HepG2 (cell line): ENCODE results near the gene GPR155. TPM values are rescaled to one million over a fixed set of nuclear protein-coding genes. Genes with fewer than 3 reads are reported as not detected.

ENCODE experiments used
- ATAC-seq: fragments of 200-7000 bp; cut with Tn5 transposase; 3 replicates; pipeline ENCODE4 v1.9.1; 2020; ENCODE audit warnings: mild to moderate bottlenecking, moderate library complexity
- BruUV-seq: library from RNA; stranded (reverse); fragments of 400-500 nt; replicated peaks from 2 replicates; lab custom pipeline; 2021; lab: Mats Ljungman, UMichigan
- CTCF ChIA-PET: fragments of 300-600 bp; formaldehyde crosslinking; extraction: SDS; loops from one replicate; lab custom pipeline; 2021; ENCODE audit warnings: low total read pairs, inconsistent platforms, low intra/inter-chr PET ratio; lab: Yijun Ruan, JAX
- POLR2A ChIA-PET: fragments of 350-600 bp; sonication (Branson Sonifier 250); formaldehyde crosslinking; loops from one replicate; lab custom pipeline; 2020; ENCODE audit warnings: antibody characterized with exemption, inconsistent platforms; lab: Yijun Ruan, JAX
- DNase-seq: peaks from one replicate; pipeline ENCODE4 v3.0.0-alpha.2; 2015; ENCODE audit warnings: low spot score
- FAIRE-seq: peaks from 3 replicates; lab custom pipeline; 2011; peaks lifted over from hg19 to GRCh38; lab: Jason Lieb, UNC
- H2AFZ ChIP-seq: one replicate; pipeline ENCODE4 v1.6.1; 2011; ENCODE audit warnings: low read length, inconsistent platforms
- H3K27ac ChIP-seq: fragments of 300-600 bp; 3 replicates; pipeline ENCODE4 v1.8.0; 2011; ENCODE audit warnings: mixed run types, mild to moderate bottlenecking, mixed read lengths, low read length, inconsistent platforms; ENCODE audit not compliant: insufficient read depth; ENCODE audit errors: extremely low read length
- H3K27me3 ChIP-seq, 2 experiments: fragments of 200-600 bp in 1 of 2; 2 replicates in 1 of 2; 3 replicates in 1 of 2; pipeline versions ENCODE4 v1.6.0 to v1.8.0; 2011; ENCODE audit warnings: low read length in 2 of 2, mild to moderate bottlenecking in 2 of 2, moderate library complexity in 2 of 2, inconsistent platforms in 1 of 2; ENCODE audit not compliant: insufficient read depth in 2 of 2, control insufficient read depth in 1 of 2
- H3K36me3 ChIP-seq, 2 experiments: fragments of 200-600 bp in 1 of 2; replicated peaks in 1 of 2; 2 replicates in 1 of 2; 3 replicates in 1 of 2; pipeline versions ENCODE4 v1.5.1 to v1.8.0; 2011; ENCODE audit warnings: low read length in 2 of 2, inconsistent platforms in 1 of 2; ENCODE audit not compliant: insufficient read depth in 2 of 2, control insufficient read depth in 1 of 2
- H3K4me1 ChIP-seq: 2 replicates; pipeline ENCODE4 v1.5.1; 2012; ENCODE audit warnings: low read length, inconsistent platforms; ENCODE audit not compliant: insufficient read depth
- H3K4me2 ChIP-seq: 2 replicates; pipeline ENCODE4 v1.6.0; 2011; ENCODE audit warnings: low read depth, low read length, inconsistent platforms
- H3K4me3 ChIP-seq, 3 experiments: fragments of 200-600 bp in 1 of 3; sonication (generic), shearing (Covaris generic) in 1 of 3; replicated peaks in 1 of 3; 2 replicates each; pipeline ENCODE4 v1.5.1; 2011 to 2016; ENCODE audit warnings: low read length in 3 of 3, inconsistent platforms in 2 of 3, low read depth in 2 of 3, mild to moderate bottlenecking in 2 of 3, control low read depth in 1 of 3, mixed read lengths in 1 of 3; ENCODE audit not compliant: insufficient read depth in 1 of 3
- H3K79me2 ChIP-seq: one replicate; pipeline ENCODE4 v1.6.1; 2011; ENCODE audit warnings: low read length, inconsistent platforms; ENCODE audit not compliant: insufficient read depth
- H3K9ac ChIP-seq: 2 replicates; pipeline ENCODE4 v1.6.0; 2011; ENCODE audit warnings: mild to moderate bottlenecking, low read depth, low read length, inconsistent platforms; ENCODE audit not compliant: insufficient read depth
- H3K9me3 ChIP-seq: 2 replicates; pipeline ENCODE4 v1.5.1; 2012; ENCODE audit warnings: mild to moderate bottlenecking, low read length
- H4K20me1 ChIP-seq: 2 replicates; pipeline ENCODE4 v1.6.0; 2011; ENCODE audit warnings: inconsistent platforms, mild to moderate bottlenecking, low read length, moderate library complexity; ENCODE audit not compliant: insufficient read depth
- CBX5 ChIP-seq: sonication (generic); formaldehyde crosslinking; IDR thresholded peaks from 2 replicates; pipeline ENCODE4 v1.4.0; 2020; ENCODE audit warnings: missing genetic modification reagents, borderline replicate concordance
- GATAD1 ChIP-seq: IDR thresholded peaks from 2 replicates; pipeline ENCODE4 v1.6.1; 2016; ENCODE audit warnings: missing genetic modification reagents, missing compliant biosample characterization
- HMGA1 ChIP-seq: sonication (generic); formaldehyde crosslinking; conservative IDR thresholded peaks from 2 replicates; pipeline ENCODE4 v1.4.0; 2020; ENCODE audit warnings: missing genetic modification reagents
- MNT ChIP-seq: fragments of 450-650 bp; IDR thresholded peaks from 2 replicates; pipeline ENCODE4 v1.6.1; 2016
- MXD4 ChIP-seq: IDR thresholded peaks from 2 replicates; pipeline ENCODE4 v1.6.1; 2016; ENCODE audit warnings: mild to moderate bottlenecking, missing biosample characterization, missing genetic modification reagents
- MYPOP ChIP-seq: sonication (generic); formaldehyde crosslinking; IDR thresholded peaks from 2 replicates; pipeline ENCODE4 v1.8.1; 2023; ENCODE audit warnings: mild to moderate bottlenecking, moderate library complexity, missing genetic modification reagents
- NCOR1 ChIP-seq: fragments of 200-600 bp; sonication (generic); IDR thresholded peaks from 2 replicates; pipeline ENCODE4 v1.7.0; 2017; ENCODE audit warnings: antibody characterized with exemption, low read length, borderline replicate concordance
- RFX3 ChIP-seq: IDR thresholded peaks from 2 replicates; pipeline ENCODE4 v1.6.1; 2016; ENCODE audit warnings: missing biosample characterization, missing genetic modification reagents
- SIN3B ChIP-seq: fragments of 150-350 bp; IDR thresholded peaks from 2 replicates; pipeline ENCODE4 v1.6.1; 2014; ENCODE audit warnings: low read length
- SMARCC2 ChIP-seq: fragments of 450-650 bp; IDR thresholded peaks from 2 replicates; pipeline ENCODE4 v1.6.1; 2017; ENCODE audit warnings: antibody characterized with exemption, mild to moderate bottlenecking
- SNRNP70 ChIP-seq: fragments of 200-400 bp; formaldehyde crosslinking; IDR thresholded peaks from 2 replicates; pipeline ENCODE4 v1.6.1; 2017; ENCODE audit warnings: mild to moderate bottlenecking, low read depth, low read length, moderate library complexity
- SOX6 ChIP-seq, 2 experiments: fragments of 450-650 bp in 1 of 2; sonication (generic) in 1 of 2; formaldehyde crosslinking in 1 of 2; IDR thresholded peaks; 2 replicates each; pipeline versions ENCODE4 v1.4.0 to v1.6.1; 2017 to 2020; ENCODE audit warnings: antibody characterized with exemption in 1 of 2, mild to moderate bottlenecking in 1 of 2, missing genetic modification reagents in 1 of 2
- U2AF2 ChIP-seq: fragments of 200-400 bp; formaldehyde crosslinking; IDR thresholded peaks from 2 replicates; pipeline ENCODE4 v1.6.1; 2017; ENCODE audit warnings: low read depth, mild to moderate bottlenecking, low read length
- YEATS2 ChIP-seq: sonication (generic); formaldehyde crosslinking; IDR thresholded peaks from 2 replicates; pipeline ENCODE4 v1.4.0; 2020; ENCODE audit warnings: missing genetic modification reagents, borderline replicate concordance
- ZBTB20 ChIP-seq: sonication (generic); formaldehyde crosslinking; IDR thresholded peaks from 2 replicates; pipeline ENCODE4 v1.8.1; 2023; ENCODE audit warnings: missing genetic modification reagents, low read depth, mild to moderate bottlenecking, borderline replicate concordance
- ZBTB21 ChIP-seq: sonication (generic); formaldehyde crosslinking; IDR thresholded peaks from 2 replicates; pipeline ENCODE4 v1.4.0; 2020; ENCODE audit warnings: missing genetic modification reagents
- ZNF335 ChIP-seq: sonication (generic); formaldehyde crosslinking; IDR thresholded peaks from 2 replicates; pipeline ENCODE4 v1.4.0; 2020; ENCODE audit warnings: missing genetic modification reagents
- ZNF792 ChIP-seq: IDR thresholded peaks from 2 replicates; pipeline ENCODE4 v1.6.1; 2016
- WGBS: methylation state at CpG from one replicate; pipeline ENCODE4 v1.1.6; 2017; ENCODE audit warnings: low lambda C conversion rate; 5-methylcytosine and 5-hydroxymethylcytosine counted together
- in situ Hi-C: cut with HindIII; loops from 2 replicates; pipeline ENCODE4 v1.10.0; 2017; ENCODE audit warnings: low pct_unique_long_range_greater_than_20kb; ENCODE audit not compliant: extremely low pct_ligation_motif_present
- intact Hi-C: fragments of 100-400 bp; cut with micrococcal nuclease; formaldehyde crosslinking; loops from one replicate; pipeline ENCODE4 v1.10.0; 2022; ENCODE audit not compliant: unreplicated experiment
- polyA plus RNA-seq, 8 experiments: library from polyadenylated mRNA; depleted of rRNA in 3 of 8; stranded (reverse) in 7 of 8; unstranded in 1 of 8; fragments of >200 nt; fragmentation: Illumina TruSeq in 4 of 8; extraction: Trizol in 4 of 8; gene quantifications; 2 replicates each; pipeline versions ENCODE4 v1.2.1 to v1.2.3, GENCODE V29; 2011 to 2016; ENCODE audit warnings: low read depth in 4 of 8, missing spikeins in 1 of 8, mixed read lengths in 1 of 8; ENCODE audit not compliant: insufficient read depth in 1 of 8
- total RNA-seq, 5 experiments: library from RNA; depleted of rRNA; stranded (reverse); fragments of >200 nt; fragmentation: Illumina TruSeq; extraction: Trizol; gene quantifications; 2 replicates each; pipeline ENCODE4 v1.2.3, GENCODE V29; 2016; ENCODE audit warnings: low read depth in 1 of 5

The GPR155 gene
- total and polyA plus RNA-seq, 2 of the 13 experiments (the other 11 are each of a cell fraction or from before 2014, with no cell fraction given): 0.15 to 0.49 TPM

- no peak overlapping the region for H3K4me3 ChIP-seq
- ChIA-PET POLR2A (no interaction called here), CTCF (no interaction called here)
- DNase-seq (no peak), ATAC-seq (no peak), FAIRE-seq (no peak)
- H3K36me3 ChIP-seq: no peaks in the 10 kb centered on the region
- WGBS: 12% methylated on average over 3 of the region's 3 CpGs
- in situ Hi-C loops: no loop called here
- H3K4me2 ChIP-seq: no peak overlapping the region
- H4K20me1 ChIP-seq: no peaks in the 10 kb centered on the region
- H3K9me3 ChIP-seq: no peaks in the 10 kb centered on the region
- H3K27me3 ChIP-seq: 0 out of 5 replicates have a peak, but pooled peaks cover 0 to 8% of the 10 kb centered on the region in 2 experiments
- intact Hi-C loops: no loop called here
- H3K79me2 ChIP-seq: no peaks in the 10 kb centered on the region
- H3K27ac ChIP-seq: no peak overlapping the region
- no peaks in the 10 kb centered on the region for H3K4me1 ChIP-seq
- BruUV-seq: no TSS peak
- TF ChIP-seq MNT (peak; percentile 99), SIN3B (no peak), RFX3 (no peak), HMGA1 (CRISPR knock-in tag) (no peak), ZNF335 (CRISPR knock-in tag) (no peak), NCOR1 (no peak), U2AF2 (no peak), SMARCC2 (no peak)
- H3K9ac ChIP-seq: no peak overlapping the region
- no peak overlapping the region for H2AFZ ChIP-seq
Observed at GRCh38 chr2:174527101-174527721, 40.4 kb upstream of the GPR155 start.

DNA sequence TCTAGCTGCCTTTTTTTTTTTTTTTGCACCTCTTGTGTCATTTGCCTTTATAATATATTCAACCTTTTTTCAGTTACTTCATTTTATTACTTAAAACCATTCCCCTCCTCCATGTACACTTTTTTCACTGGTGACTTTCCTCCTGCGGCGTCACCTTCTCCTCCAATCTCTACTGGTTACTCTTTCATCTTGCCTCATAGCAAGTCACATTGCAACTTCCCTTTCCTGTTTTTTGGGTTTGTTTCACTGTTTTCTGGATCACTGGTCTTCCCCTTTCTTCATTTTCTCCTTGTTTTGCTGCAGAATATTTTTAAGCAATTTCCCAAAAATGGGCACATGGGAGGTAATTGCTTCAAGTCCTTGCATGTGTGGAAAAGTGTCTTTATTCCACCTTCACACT, 37.7 kb upstream of the GPR155 start:
- in situ Hi-C loops: no loop called here
- no TSS peak for BruUV-seq
- no peak for FAIRE-seq
- Histone ChIP-seq H2AFZ (no peak overlapping the region), H3K9me3 (no peaks in the 10 kb centered on the region), H3K4me1 (no peaks in the 10 kb centered on the region), H3K4me2 (no peak overlapping the region), H3K4me3 (no peak overlapping the region), H3K79me2 (no peaks in the 10 kb centered on the region), H3K27ac (no peak overlapping the region), H3K36me3 (no peaks in the 10 kb centered on the region), H3K27me3 (peaks cover 0 to 27% of the 10 kb centered on the region in 2 experiments; a peak in 2 of 5 replicates), H4K20me1 (no peaks in the 10 kb centered on the region), H3K9ac (no peak overlapping the region)
- ATAC-seq: no peak
- POLR2A ChIA-PET: no interaction called here
- CTCF ChIA-PET: no interaction called here
- no peak for DNase-seq
- intact Hi-C loops: no loop called here
- 50% methylated on average over 2 of the region's 2 CpGs for WGBS
- no peak for TF ChIP-seq CBX5
- no peak for TF ChIP-seq SOX6 (IDR thresholded peaks at IDR 0.05)
- no peak for TF ChIP-seq SOX6 (CRISPR knock-in tag; IDR thresholded peaks at IDR 0.05)
- TF ChIP-seq GATAD1: no peak
- TF ChIP-seq YEATS2: no peak
- no peak for TF ChIP-seq ZBTB21 (CRISPR knock-in tag)
- no peak for TF ChIP-seq MYPOP
- TF ChIP-seq SNRNP70: no peak
- TF ChIP-seq ZBTB20 (CRISPR knock-in tag): no peak
- no peak for TF ChIP-seq ZNF792
- TF ChIP-seq MXD4: no peak
